HepG2 (cell line): ENCODE data around the gene TMCC1. TPM values are rescaled to one million over a fixed set of nuclear protein-coding genes. Genes with fewer than 3 reads are reported as not detected.
A peak's percentile ranks its signal among the peaks of the same experiment; 100 is the strongest.

Source experiments
- CCDC6 ChIP-seq: sonication (generic); formaldehyde crosslinking; IDR thresholded peaks from 2 replicates; pipeline ENCODE4 v1.8.1; 2022; ENCODE audit warnings: mild to moderate bottlenecking, missing genetic modification reagents, moderate library complexity
- KAT7 ChIP-seq: IDR thresholded peaks from 2 replicates; pipeline ENCODE4 v1.6.1; 2018; ENCODE audit warnings: borderline replicate concordance, missing compliant biosample characterization
- NR2C2 ChIP-seq: sonication (generic); formaldehyde crosslinking; IDR thresholded peaks from 2 replicates; pipeline ENCODE4 v1.4.0; 2020; ENCODE audit warnings: missing genetic modification reagents, mild to moderate bottlenecking, moderate library complexity, borderline replicate concordance
- NRL ChIP-seq: sonication (generic); formaldehyde crosslinking; IDR thresholded peaks from 2 replicates; pipeline ENCODE4 v1.5.0; 2020; ENCODE audit warnings: missing genetic modification reagents, mild to moderate bottlenecking, moderate library complexity, borderline replicate concordance
- POLR2A ChIP-seq, 2 experiments: IDR thresholded peaks; 2 replicates each; pipeline ENCODE4 v1.6.1; 2011; ENCODE audit warnings: low read depth in 2 of 2, low read length in 2 of 2, mild to moderate bottlenecking in 1 of 2, moderate library complexity in 1 of 2; ENCODE audit not compliant: insufficient read depth in 1 of 2
- THAP11 ChIP-seq: IDR thresholded peaks from 2 replicates; pipeline ENCODE4 v1.6.1; 2016; ENCODE audit warnings: missing biosample characterization, missing genetic modification reagents
- ZBTB8A ChIP-seq: sonication (generic); formaldehyde crosslinking; IDR thresholded peaks from 2 replicates; pipeline ENCODE4 v1.4.0; 2020; ENCODE audit warnings: mild to moderate bottlenecking, low read depth, missing genetic modification reagents, borderline replicate concordance
- ZNF17 ChIP-seq: sonication (generic); formaldehyde crosslinking; IDR thresholded peaks from 2 replicates; pipeline ENCODE4 v1.5.0; 2020; ENCODE audit warnings: mild to moderate bottlenecking, missing genetic modification reagents
- ZNF746 ChIP-seq: sonication (generic); formaldehyde crosslinking; IDR thresholded peaks from 2 replicates; pipeline ENCODE4 v1.8.0; 2022; ENCODE audit warnings: mild to moderate bottlenecking, missing genetic modification reagents
- ZNF790 ChIP-seq: sonication (generic); formaldehyde crosslinking; IDR thresholded peaks from 2 replicates; pipeline ENCODE4 v1.8.0; 2022; ENCODE audit warnings: missing genetic modification reagents, mild to moderate bottlenecking, borderline replicate concordance
- ZSCAN12 ChIP-seq: sonication (generic); formaldehyde crosslinking; IDR thresholded peaks from 2 replicates; pipeline ENCODE4 v1.9.0; 2021; ENCODE audit warnings: mild to moderate bottlenecking, missing genetic modification reagents
- polyA plus RNA-seq, 8 experiments: library from polyadenylated mRNA; depleted of rRNA in 3 of 8; stranded (reverse) in 7 of 8; unstranded in 1 of 8; fragments of >200 nt; fragmentation: Illumina TruSeq in 4 of 8; extraction: Trizol in 4 of 8; gene quantifications; 2 replicates each; pipeline versions ENCODE4 v1.2.1 to v1.2.3, GENCODE V29; 2011 to 2016; ENCODE audit warnings: low read depth in 4 of 8, missing spikeins in 1 of 8, mixed read lengths in 1 of 8; ENCODE audit not compliant: insufficient read depth in 1 of 8
- total RNA-seq, 5 experiments: library from RNA; depleted of rRNA; stranded (reverse); fragments of >200 nt; fragmentation: Illumina TruSeq; extraction: Trizol; gene quantifications; 2 replicates each; pipeline ENCODE4 v1.2.3, GENCODE V29; 2016; ENCODE audit warnings: low read depth in 1 of 5
- TF ChIP-seq, protein P1 (sequence below): sonication (generic); formaldehyde crosslinking; IDR thresholded peaks from 2 replicates; pipeline ENCODE4 v1.5.0; 2020; ENCODE audit warnings: mild to moderate bottlenecking, missing genetic modification reagents
- TF ChIP-seq, protein P2 (sequence below): sonication (generic); formaldehyde crosslinking; conservative IDR thresholded peaks from 2 replicates; pipeline ENCODE4 v1.5.0; 2020; ENCODE audit warnings: missing genetic modification reagents
- TF ChIP-seq, protein P3 (sequence below): sonication (generic); formaldehyde crosslinking; conservative IDR thresholded peaks from 2 replicates; pipeline ENCODE4 v1.4.0; 2020; ENCODE audit warnings: missing genetic modification reagents
- TF ChIP-seq, protein P4 (sequence below): sonication (generic); formaldehyde crosslinking; IDR thresholded peaks from 2 replicates; pipeline ENCODE4 v1.8.0; 2022; ENCODE audit warnings: missing genetic modification reagents, mild to moderate bottlenecking, inconsistent platforms, borderline replicate concordance
- TF ChIP-seq, protein P5 (sequence below): sonication (generic); formaldehyde crosslinking; IDR thresholded peaks from 2 replicates; pipeline ENCODE4 v1.8.1; 2023; ENCODE audit warnings: mild to moderate bottlenecking, inconsistent platforms, moderate library complexity, missing genetic modification reagents, borderline replicate concordance
- TF ChIP-seq, protein P6 (sequence below): IDR thresholded peaks from 2 replicates; pipeline ENCODE4 v1.6.1; 2016

TMCC1 gene
- total and polyA plus RNA-seq, 2 of the 13 experiments (the other 11 are each of a cell fraction or from before 2014, with no cell fraction given), result 12.1 to 264 TPM

DNA sequence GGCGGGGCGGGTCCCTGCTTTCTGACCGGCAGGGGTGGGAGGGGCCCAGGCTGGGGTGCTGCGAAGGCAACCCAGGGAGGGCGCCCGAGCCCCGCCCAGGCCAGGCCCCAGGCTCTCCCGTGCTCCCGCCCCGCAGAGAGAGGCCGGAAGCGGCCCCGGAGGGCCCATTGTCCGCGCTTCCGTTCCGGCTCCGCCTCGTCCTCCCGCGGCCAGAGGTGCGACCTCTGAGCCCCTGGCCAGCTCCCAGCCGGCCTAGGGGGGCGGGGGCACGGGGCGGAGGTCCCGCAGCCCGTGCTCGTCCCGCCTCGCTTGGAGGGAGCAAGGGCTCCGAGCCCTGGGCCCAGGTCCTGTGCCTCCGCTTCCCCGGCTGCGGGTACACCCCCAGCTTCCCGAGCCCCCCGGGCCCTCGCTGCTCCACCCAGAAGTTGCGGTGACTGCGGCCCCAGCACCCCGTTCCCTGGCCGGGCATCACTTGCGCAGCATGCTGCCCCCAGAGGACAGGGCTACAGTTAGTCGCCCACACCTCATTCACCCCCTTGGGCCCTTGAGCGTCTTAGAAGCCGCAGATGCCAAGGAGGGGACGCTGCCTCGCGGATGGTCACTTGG lies 266.7 kb downstream of the TMCC1 start (continued):
- TF ChIP-seq THAP11 (peak; percentile 83), ZBTB8A (CRISPR knock-in tag) (no peak), ZNF17 (CRISPR knock-in tag) (0 out of 2 replicates have a peak, but pooled peaks have one; percentile 30), CCDC6 (CRISPR knock-in tag) (peak; percentile 89), ZSCAN12 (CRISPR knock-in tag) (peak; percentile 37; the same call in 1 of the 2 replicates), NRL (CRISPR knock-in tag) (peak; percentile 91), NR2C2 (CRISPR knock-in tag) (peak; percentile 52), ZNF790 (CRISPR knock-in tag) (peak; percentile 89), KAT7 (CRISPR knock-in tag) (peak; percentile 53; the same call in 1 of the 2 replicates), ZNF746 (CRISPR knock-in tag) (peak; percentile 90), POLR2A (IDR thresholded peaks at IDR 0.05; ENCODE audit: insufficient read depth in 1 of 2, low read depth in 2 of 2, low read length in 2 of 2) (peak in 1 of 2 experiments; percentile 64; a peak in 1 of 4 replicates)
- TF ChIP-seq, protein P1, sequence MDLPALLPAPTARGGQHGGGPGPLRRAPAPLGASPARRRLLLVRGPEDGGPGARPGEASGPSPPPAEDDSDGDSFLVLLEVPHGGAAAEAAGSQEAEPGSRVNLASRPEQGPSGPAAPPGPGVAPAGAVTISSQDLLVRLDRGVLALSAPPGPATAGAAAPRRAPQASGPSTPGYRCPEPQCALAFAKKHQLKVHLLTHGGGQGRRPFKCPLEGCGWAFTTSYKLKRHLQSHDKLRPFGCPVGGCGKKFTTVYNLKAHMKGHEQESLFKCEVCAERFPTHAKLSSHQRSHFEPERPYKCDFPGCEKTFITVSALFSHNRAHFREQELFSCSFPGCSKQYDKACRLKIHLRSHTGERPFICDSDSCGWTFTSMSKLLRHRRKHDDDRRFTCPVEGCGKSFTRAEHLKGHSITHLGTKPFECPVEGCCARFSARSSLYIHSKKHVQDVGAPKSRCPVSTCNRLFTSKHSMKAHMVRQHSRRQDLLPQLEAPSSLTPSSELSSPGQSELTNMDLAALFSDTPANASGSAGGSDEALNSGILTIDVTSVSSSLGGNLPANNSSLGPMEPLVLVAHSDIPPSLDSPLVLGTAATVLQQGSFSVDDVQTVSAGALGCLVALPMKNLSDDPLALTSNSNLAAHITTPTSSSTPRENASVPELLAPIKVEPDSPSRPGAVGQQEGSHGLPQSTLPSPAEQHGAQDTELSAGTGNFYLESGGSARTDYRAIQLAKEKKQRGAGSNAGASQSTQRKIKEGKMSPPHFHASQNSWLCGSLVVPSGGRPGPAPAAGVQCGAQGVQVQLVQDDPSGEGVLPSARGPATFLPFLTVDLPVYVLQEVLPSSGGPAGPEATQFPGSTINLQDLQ, result no peak; the same call in 1 of the 2 replicates
- TF ChIP-seq, protein P2, sequence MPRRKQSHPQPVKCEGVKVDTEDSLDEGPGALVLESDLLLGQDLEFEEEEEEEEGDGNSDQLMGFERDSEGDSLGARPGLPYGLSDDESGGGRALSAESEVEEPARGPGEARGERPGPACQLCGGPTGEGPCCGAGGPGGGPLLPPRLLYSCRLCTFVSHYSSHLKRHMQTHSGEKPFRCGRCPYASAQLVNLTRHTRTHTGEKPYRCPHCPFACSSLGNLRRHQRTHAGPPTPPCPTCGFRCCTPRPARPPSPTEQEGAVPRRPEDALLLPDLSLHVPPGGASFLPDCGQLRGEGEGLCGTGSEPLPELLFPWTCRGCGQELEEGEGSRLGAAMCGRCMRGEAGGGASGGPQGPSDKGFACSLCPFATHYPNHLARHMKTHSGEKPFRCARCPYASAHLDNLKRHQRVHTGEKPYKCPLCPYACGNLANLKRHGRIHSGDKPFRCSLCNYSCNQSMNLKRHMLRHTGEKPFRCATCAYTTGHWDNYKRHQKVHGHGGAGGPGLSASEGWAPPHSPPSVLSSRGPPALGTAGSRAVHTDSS (CRISPR knock-in tag), result 0 out of 2 replicates have a peak, but pooled peaks have one; percentile 77
- TF ChIP-seq, protein P3, sequence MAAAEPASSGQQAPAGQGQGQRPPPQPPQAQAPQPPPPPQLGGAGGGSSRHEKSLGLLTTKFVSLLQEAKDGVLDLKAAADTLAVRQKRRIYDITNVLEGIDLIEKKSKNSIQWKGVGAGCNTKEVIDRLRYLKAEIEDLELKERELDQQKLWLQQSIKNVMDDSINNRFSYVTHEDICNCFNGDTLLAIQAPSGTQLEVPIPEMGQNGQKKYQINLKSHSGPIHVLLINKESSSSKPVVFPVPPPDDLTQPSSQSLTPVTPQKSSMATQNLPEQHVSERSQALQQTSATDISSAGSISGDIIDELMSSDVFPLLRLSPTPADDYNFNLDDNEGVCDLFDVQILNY (CRISPR knock-in tag), result peak; percentile 39; the same call in 1 of the 2 replicates
- TF ChIP-seq, protein P4, sequence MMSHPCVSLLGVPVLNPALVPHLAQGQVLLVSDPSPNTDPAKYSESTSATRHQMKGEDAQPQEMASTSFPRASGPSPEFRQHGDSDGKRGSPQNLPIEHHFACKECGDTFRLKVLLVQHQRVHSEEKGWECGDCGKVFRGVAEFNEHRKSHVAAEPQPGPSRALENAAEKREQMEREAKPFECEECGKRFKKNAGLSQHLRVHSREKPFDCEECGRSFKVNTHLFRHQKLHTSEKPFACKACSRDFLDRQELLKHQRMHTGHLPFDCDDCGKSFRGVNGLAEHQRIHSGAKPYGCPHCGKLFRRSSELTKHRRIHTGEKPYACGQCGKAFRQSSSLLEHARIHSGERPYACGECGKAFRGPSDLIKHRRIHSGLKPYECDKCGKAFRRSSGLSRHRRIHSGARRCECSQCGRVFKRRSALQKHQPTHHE, result no peak
- TF ChIP-seq, protein P5, sequence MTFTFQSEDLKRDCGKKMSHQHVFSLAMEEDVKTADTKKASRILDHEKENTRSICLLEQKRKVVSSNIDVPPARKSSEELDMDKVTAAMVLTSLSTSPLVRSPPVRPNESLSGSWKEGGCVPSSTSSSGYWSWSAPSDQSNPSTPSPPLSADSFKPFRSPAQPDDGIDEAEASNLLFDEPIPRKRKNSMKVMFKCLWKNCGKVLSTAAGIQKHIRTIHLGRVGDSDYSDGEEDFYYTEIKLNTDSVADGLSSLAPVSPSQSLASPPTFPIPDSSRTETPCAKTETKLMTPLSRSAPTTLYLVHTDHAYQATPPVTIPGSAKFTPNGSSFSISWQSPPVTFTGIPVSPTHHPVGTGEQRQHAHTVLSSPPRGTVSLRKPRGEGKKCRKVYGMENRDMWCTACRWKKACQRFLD (CRISPR knock-in tag), result 0 out of 2 replicates have a peak, but pooled peaks have one; percentile 21
- TF ChIP-seq, protein P6, sequence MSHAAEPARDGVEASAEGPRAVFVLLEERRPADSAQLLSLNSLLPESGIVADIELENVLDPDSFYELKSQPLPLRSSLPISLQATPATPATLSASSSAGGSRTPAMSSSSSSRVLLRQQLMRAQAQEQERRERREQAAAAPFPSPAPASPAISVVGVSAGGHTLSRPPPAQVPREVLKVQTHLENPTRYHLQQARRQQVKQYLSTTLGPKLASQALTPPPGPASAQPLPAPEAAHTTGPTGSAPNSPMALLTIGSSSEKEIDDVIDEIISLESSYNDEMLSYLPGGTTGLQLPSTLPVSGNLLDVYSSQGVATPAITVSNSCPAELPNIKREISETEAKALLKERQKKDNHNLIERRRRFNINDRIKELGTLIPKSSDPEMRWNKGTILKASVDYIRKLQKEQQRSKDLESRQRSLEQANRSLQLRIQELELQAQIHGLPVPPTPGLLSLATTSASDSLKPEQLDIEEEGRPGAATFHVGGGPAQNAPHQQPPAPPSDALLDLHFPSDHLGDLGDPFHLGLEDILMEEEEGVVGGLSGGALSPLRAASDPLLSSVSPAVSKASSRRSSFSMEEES (CRISPR knock-in tag), result peak; percentile 58; the same call in 1 of the 2 replicates
